GM06990 (cell line): ENCODE results near the gene CD2AP.
"Not testable (repeated sequence)": the region's sequence is repeated elsewhere in the genome, so short reads cannot be mapped to it uniquely, and the experiment has no call there.

Source experiments
- DNase-seq: peaks from one replicate; pipeline ENCODE4 v3.0.0-alpha.2; 2011; ENCODE audit not compliant: insufficient read length; ENCODE audit errors: extremely low read depth
- H3K27me3 ChIP-seq: replicated peaks from 2 replicates; pipeline ENCODE4 v1.6.0; 2011; ENCODE audit warnings: low read length; ENCODE audit not compliant: control insufficient read depth, insufficient read depth
- H3K36me3 ChIP-seq: 2 replicates; pipeline ENCODE4 v1.5.1; 2011; ENCODE audit warnings: low read length; ENCODE audit not compliant: control insufficient read depth, insufficient read depth
- H3K4me3 ChIP-seq: replicated peaks from 2 replicates; pipeline ENCODE4 v1.5.1; 2011; ENCODE audit warnings: low read depth, mild to moderate bottlenecking, control low read depth, low read length
- CTCF ChIP-seq: IDR thresholded peaks from 2 replicates; pipeline ENCODE4 v1.5.1; 2011; ENCODE audit warnings: low read length, control low read depth, mild to moderate bottlenecking, inconsistent platforms; ENCODE audit not compliant: insufficient read depth, poor library complexity, severe bottlenecking

The CD2AP gene

GRCh38 chr6:47536816-47537401 is 59.3 kb downstream of the CD2AP start:
- no peak for TF ChIP-seq CTCF
- Histone ChIP-seq H3K36me3 (peaks cover 3% of the 10 kb centered on the region; the same call in 1 of the 2 replicates), H3K4me3 (no peak overlapping the region), H3K27me3 (no peaks in the 10 kb centered on the region)
- no peak for DNase-seq

GRCh38 chr6:47545223-47545622 is 67.6 kb downstream of the CD2AP start:
- no peak overlapping the region for H3K4me3 ChIP-seq
- no peak for DNase-seq
- H3K36me3 ChIP-seq, result peaks cover 3% of the 10 kb centered on the region
- no peaks in the 10 kb centered on the region for H3K27me3 ChIP-seq
- no peak for TF ChIP-seq CTCF

- no peak for TF ChIP-seq CTCF
- Histone ChIP-seq H3K4me3 (no peak overlapping the region), H3K36me3 (no peaks in the 10 kb centered on the region), H3K27me3 (no peaks in the 10 kb centered on the region)
- DNase-seq, result no peak
Observed at GRCh38 chr6:47551670-47552069, 74.1 kb downstream of the CD2AP start.

- H3K36me3 ChIP-seq, result no peaks in the 10 kb centered on the region
- no peak for TF ChIP-seq CTCF
- H3K4me3 ChIP-seq, result no peak overlapping the region
- H3K27me3 ChIP-seq, result no peaks in the 10 kb centered on the region
- no peak for DNase-seq
Observed at GRCh38 chr6:47552319-47552718, 74.7 kb downstream of the CD2AP start.

GRCh38 chr6:47553243-47553642 is 75.7 kb downstream of the CD2AP start:
- DNase-seq, H3K27me3 ChIP-seq, H3K36me3 ChIP-seq, H3K4me3 ChIP-seq: not testable (repeated sequence)

GRCh38 chr6:47556459-47556858 is 78.9 kb downstream of the CD2AP start:
- not testable (repeated sequence) for H3K27me3 ChIP-seq, DNase-seq, H3K36me3 ChIP-seq, H3K4me3 ChIP-seq

- H3K27me3 ChIP-seq, result no peaks in the 10 kb centered on the region
- no peak overlapping the region for H3K4me3 ChIP-seq
- no peaks in the 10 kb centered on the region for H3K36me3 ChIP-seq
- no peak for TF ChIP-seq CTCF
- DNase-seq, result no peak
Observed at GRCh38 chr6:47563162-47563561, 85.6 kb downstream of the CD2AP start.

- H3K4me3 ChIP-seq, H3K36me3 ChIP-seq, DNase-seq, H3K27me3 ChIP-seq: not testable (repeated sequence)
Observed at GRCh38 chr6:47566602-47567001, 89.0 kb downstream of the CD2AP start.
